ENCODE measurements around the gene PRKCE. TPM values are rescaled to one million over a fixed set of nuclear protein-coding genes. Genes with fewer than 3 reads are reported as not detected.

Gene PRKCE
- total and polyA plus RNA-seq, 4 donors, result 2.5 to 38.6 (median 5.8) TPM

DNA sequence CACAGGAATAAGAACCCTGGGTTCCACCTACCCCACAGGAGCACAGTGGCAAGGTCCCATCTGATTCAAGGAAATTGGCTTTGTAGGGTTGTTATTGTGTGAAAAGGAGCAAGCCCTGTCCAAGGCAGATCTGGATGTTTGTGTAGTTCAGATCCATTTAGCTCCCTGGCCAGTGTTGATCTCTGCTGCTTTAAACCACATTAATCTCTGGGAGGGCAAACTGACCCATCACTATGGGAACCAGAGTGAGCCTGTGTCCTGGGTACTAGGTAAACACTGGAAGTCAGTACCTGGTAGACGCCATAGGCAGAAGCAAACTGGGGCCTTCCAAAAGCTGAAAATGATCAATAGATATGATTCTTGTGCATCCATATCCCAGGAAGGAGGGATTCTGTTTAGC lies 374.2 kb downstream of the PRKCE start (continued):
- TF ChIP-seq YY1 (IDR thresholded peaks at IDR 0.05), result no peak
- TF ChIP-seq FOXA1 (IDR thresholded peaks at IDR 0.05), result no peak
- no peak for TF ChIP-seq CTCF (IDR thresholded peaks at IDR 0.05; ENCODE audit: low read depth, low read length, missing input control)
- TF ChIP-seq, protein P1, sequence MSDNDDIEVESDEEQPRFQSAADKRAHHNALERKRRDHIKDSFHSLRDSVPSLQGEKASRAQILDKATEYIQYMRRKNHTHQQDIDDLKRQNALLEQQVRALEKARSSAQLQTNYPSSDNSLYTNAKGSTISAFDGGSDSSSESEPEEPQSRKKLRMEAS (IDR thresholded peaks at IDR 0.05), result no peak
- no peak for TF ChIP-seq TAF1 (conservative IDR thresholded peaks at IDR 0.05)

DNA sequence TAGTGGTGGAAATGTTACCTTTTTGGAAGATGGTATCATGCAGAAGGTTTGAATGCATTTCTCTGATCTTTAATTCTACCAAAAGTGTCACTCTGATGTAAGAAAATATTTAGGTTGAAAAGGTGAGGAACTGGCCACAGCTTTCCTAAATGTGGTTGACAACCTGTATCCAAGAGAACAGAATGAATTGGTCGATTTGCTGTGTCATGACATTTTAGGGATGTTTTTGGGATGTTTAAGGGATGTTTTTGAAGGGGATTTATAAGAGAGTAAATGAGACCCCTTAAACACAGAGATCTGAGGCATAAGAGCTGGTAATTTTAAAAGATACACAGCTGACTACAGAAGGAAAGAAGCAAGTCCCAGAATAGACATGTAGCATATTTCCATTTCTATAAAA lies 375.0 kb downstream of the PRKCE start:
- TF ChIP-seq JUND (IDR thresholded peaks at IDR 0.05) (no peak), TAF1 (conservative IDR thresholded peaks at IDR 0.05) (no peak), SP1 (IDR thresholded peaks at IDR 0.05) (no peak), GABPA (IDR thresholded peaks at IDR 0.05 in 1 of 2, conservative IDR thresholded peaks at IDR 0.05 in 1 of 2) (no peak), ZBTB33 (IDR thresholded peaks at IDR 0.05) (no peak), REST (IDR thresholded peaks at IDR 0.05) (no peak), CTCF (IDR thresholded peaks at IDR 0.05; ENCODE audit: low read depth, low read length, missing input control) (no peak), HNF4A (conservative IDR thresholded peaks at IDR 0.05) (no peak), NR2F2 (IDR thresholded peaks at IDR 0.05) (no peak), HNF4G (IDR thresholded peaks at IDR 0.05) (no peak), FOXA2 (IDR thresholded peaks at IDR 0.05) (no peak), ATF3 (IDR thresholded peaks at IDR 0.05) (no peak), RXRA (IDR thresholded peaks at IDR 0.05) (no peak)
- DNase-seq (ENCODE audit: low spot score), result no peak
- no peak overlapping the region for H3K9ac ChIP-seq (ENCODE audit: low read depth in 1 of 2, low read length in 2 of 2)
- no peak overlapping the region for H3K27ac ChIP-seq (ENCODE audit: low read depth in 1 of 2, low read length in 2 of 2)
- WGBS, result 91% methylated on average over 1 of the region's 1 CpG
- H3K4me3 ChIP-seq (ENCODE audit: low read depth in 1 of 3, low read length in 3 of 3), result no peak overlapping the region
- peaks cover 0 to 22% (median 14%) of the 10 kb centered on the region in 4 donors for H3K4me1 ChIP-seq (ENCODE audit: control insufficient read depth in 4 of 4, insufficient read depth in 4 of 4, low read length in 3 of 4)
- no peaks in the 10 kb centered on the region for H3K9me3 ChIP-seq (ENCODE audit: control insufficient read depth in 4 of 4, low read length in 3 of 4)
- H3K27me3 ChIP-seq (ENCODE audit: control insufficient read depth in 4 of 4, insufficient read depth in 4 of 4, low read length in 3 of 4), result no peaks in the 10 kb centered on the region
- H3K36me3 ChIP-seq (ENCODE audit: control insufficient read depth in 4 of 4, insufficient read depth in 3 of 4, low read depth in 1 of 4, low read length in 3 of 4), result peaks cover 0 to 3% (median under 1%) of the 10 kb centered on the region in 4 donors

All from liver (tissue), 9 donors.